ENCODE measurements around the gene UBE2A.

The UBE2A gene

DNA sequence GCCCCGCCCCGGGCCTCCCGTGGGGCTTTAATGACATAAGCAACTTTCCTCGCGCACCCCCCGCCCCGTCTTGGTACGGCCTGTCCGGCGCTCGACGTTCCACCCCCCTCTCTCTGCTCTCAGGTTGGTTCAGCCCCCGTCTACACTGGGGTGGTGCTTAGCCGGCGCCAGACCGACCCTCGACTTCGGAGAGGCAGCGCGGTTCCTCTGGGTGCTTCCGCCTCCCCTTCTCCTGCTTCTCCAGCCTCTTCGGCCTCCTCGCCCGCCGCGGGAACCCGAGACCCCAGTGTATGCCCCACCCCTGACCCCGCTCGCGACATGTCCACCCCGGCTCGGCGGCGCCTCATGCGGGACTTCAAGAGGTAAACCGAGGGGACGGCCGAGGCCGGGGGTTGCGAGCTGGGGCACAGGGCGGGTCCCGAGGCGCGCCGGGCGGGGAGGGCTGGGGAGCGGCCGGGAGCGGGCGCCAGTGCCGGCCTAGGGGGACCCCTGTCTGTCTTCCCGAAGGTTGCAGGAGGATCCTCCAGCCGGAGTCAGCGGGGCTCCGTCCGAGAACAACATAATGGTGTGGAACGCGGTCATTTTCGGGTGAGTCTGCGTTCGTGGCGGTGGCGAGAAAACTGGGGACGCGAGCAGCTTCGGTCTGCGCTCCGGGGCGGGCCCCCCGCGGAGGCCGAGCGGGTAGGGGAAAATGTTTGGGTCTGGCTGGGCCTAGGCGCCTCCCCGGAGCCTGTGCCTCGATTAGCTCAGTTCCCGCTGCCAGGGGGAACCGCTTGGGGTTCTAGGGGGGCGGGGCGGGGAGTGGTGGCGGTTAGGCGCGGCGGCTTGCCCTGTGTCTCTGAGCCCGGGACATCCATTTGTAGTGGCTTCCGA, at the start of gene UBE2A:
Gene UBE2A (plus strand): TSS at position 170 of the 873 bp plus-strand sequence. CDS start 149 bp downstream, at position 319.
- DNase-seq, result peak; percentile 82
- Histone ChIP-seq H3K36me3 (replicated peaks) (no peaks in the 10 kb centered on the region), H3K27me3 (replicated peaks) (no peaks in the 10 kb centered on the region), H3K4me3 (ENCODE audit: low read depth, low read length) (peak within 1 kb of the TSS; percentile 72), H3K27ac (peak within 1 kb of the TSS; percentile 83)
- TF ChIP-seq, protein P1, sequence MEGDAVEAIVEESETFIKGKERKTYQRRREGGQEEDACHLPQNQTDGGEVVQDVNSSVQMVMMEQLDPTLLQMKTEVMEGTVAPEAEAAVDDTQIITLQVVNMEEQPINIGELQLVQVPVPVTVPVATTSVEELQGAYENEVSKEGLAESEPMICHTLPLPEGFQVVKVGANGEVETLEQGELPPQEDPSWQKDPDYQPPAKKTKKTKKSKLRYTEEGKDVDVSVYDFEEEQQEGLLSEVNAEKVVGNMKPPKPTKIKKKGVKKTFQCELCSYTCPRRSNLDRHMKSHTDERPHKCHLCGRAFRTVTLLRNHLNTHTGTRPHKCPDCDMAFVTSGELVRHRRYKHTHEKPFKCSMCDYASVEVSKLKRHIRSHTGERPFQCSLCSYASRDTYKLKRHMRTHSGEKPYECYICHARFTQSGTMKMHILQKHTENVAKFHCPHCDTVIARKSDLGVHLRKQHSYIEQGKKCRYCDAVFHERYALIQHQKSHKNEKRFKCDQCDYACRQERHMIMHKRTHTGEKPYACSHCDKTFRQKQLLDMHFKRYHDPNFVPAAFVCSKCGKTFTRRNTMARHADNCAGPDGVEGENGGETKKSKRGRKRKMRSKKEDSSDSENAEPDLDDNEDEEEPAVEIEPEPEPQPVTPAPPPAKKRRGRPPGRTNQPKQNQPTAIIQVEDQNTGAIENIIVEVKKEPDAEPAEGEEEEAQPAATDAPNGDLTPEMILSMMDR (IDR thresholded peaks at IDR 0.05; ENCODE audit: low read depth, low read length, missing control alignments), result peak; percentile 49
- in situ Hi-C loops (cut with HindIII; ENCODE audit: low pct_ligation_motif_present, low sequenced_read_pairs), result no loop called here

DNA sequence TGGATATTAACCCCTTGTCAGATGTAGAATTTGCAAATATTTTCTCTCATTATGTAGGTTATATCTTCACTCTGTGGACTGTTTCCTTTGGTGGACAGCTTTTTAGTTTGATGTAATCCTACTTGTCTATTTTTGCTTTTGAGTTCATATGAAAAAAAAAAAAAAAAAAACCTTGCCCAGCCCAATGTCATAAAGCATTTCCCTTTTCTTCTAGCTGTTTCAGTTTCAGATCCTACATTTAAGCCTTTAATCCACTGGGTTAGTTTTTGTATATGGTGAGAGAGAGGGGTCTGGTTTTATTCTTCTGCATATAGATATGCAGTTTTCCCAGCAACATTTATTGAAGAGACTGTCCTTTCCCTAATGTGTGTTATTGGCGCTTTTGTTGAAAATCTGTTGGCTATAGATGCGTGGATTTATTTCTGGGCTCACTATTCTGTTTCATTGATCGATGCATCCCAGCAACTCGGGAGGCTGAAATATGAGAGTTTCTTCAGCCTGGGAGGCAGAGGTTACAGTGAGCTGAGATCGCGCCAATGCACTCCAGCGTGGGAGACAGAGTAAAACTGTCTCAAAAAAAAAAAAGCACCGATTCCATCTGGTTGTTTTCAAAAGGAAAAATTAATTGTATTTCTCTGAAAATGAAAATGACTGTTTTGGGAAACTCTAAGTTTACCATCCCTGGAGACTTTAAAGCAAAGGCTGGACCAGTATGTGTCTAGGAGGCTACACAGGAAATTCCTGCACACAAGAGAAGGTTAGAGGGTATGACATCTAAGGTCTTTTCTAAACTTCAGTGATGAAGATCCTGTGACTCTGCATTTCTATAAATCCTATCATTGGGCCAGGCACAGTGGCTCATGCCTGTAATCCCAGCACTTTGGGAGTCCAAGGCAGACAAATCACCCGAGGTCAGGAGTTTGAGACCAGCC, 44.8 kb upstream of the UBE2A start:
- no peak for DNase-seq
- Histone ChIP-seq H3K4me3 (ENCODE audit: low read depth, low read length) (no peak overlapping the region), H3K27ac (no peak overlapping the region), H3K27me3 (replicated peaks) (no peaks in the 10 kb centered on the region), H3K36me3 (replicated peaks) (no peaks in the 10 kb centered on the region)
- in situ Hi-C loops (cut with HindIII; ENCODE audit: low pct_ligation_motif_present, low sequenced_read_pairs), result no loop called here
- TF ChIP-seq, protein P1 (IDR thresholded peaks at IDR 0.05; ENCODE audit: low read depth, low read length, missing control alignments), result no peak

GRCh38 chrX:119537487-119537886, 36.9 kb upstream of the UBE2A start:
- in situ Hi-C loops (cut with HindIII; ENCODE audit: low pct_ligation_motif_present, low sequenced_read_pairs), result no loop called here
- DNase-seq, result no peak
- no peak overlapping the region for H3K4me3 ChIP-seq (ENCODE audit: low read depth, low read length)
- H3K36me3 ChIP-seq (replicated peaks), result no peaks in the 10 kb centered on the region
- H3K27ac ChIP-seq, result no peak overlapping the region
- H3K27me3 ChIP-seq (replicated peaks), result no peaks in the 10 kb centered on the region
- TF ChIP-seq, protein P1 (IDR thresholded peaks at IDR 0.05; ENCODE audit: low read depth, low read length, missing control alignments), result no peak

DNA sequence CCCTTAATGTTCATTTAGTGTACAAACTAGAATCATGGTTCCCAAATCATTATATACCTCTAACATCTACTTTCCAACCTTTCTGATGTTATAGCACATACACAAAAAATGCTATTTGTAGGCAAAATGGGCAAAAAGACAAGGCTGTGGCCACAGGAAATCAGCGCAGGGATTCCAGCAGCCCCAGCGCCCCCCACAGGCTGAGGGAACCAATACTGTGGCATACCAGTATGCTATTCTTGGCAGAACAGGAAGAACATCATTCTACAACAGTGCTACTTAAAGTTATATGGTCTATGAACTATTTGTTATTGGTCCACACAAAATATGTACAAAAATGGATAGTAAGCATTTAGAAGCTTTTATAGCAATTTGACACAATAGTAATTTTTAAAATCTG, 34.5 kb upstream of the UBE2A start:
- Histone ChIP-seq H3K27ac (no peak overlapping the region), H3K4me3 (ENCODE audit: low read depth, low read length) (no peak overlapping the region), H3K27me3 (replicated peaks) (no peaks in the 10 kb centered on the region), H3K36me3 (replicated peaks) (no peaks in the 10 kb centered on the region)
- DNase-seq, result no peak
- in situ Hi-C loops (cut with HindIII; ENCODE audit: low pct_ligation_motif_present, low sequenced_read_pairs), result no loop called here
- TF ChIP-seq, protein P1 (IDR thresholded peaks at IDR 0.05; ENCODE audit: low read depth, low read length, missing control alignments), result peak; percentile 36

GRCh38 chrX:119541188-119541587, 33.2 kb upstream of the UBE2A start:
- peak; percentile 73 for DNase-seq
- H3K27ac ChIP-seq, result peak overlapping the region; percentile 12
- H3K36me3 ChIP-seq (replicated peaks), result no peaks in the 10 kb centered on the region
- H3K4me3 ChIP-seq (ENCODE audit: low read depth, low read length), result no peak overlapping the region
- TF ChIP-seq, protein P1 (IDR thresholded peaks at IDR 0.05; ENCODE audit: low read depth, low read length, missing control alignments), result no peak
- no peaks in the 10 kb centered on the region for H3K27me3 ChIP-seq (replicated peaks)
- in situ Hi-C loops (cut with HindIII; ENCODE audit: low pct_ligation_motif_present, low sequenced_read_pairs), result no loop called here
